DOHH2 (cell line): ENCODE measurements around the gene PRR20D.
"Not testable (repeated sequence)": the region's sequence is repeated elsewhere in the genome, so short reads cannot be mapped to it uniquely, and the experiment has no call there.

Experiments
- H3F3A ChIP-seq: fragments of 200-600 bp; sonication (generic), shearing (Covaris generic); 2 replicates; pipeline ENCODE4 v1.6.0; 2016; ENCODE audit warnings: antibody characterized with exemption, mild to moderate bottlenecking; ENCODE audit not compliant: control insufficient read depth, insufficient read depth
- H3K27ac ChIP-seq: fragments of 200-600 bp; sonication (generic); 2 replicates; pipeline ENCODE4 v1.5.1; 2014; ENCODE audit warnings: low read depth, mild to moderate bottlenecking, low read length, moderate library complexity
- H3K27me3 ChIP-seq: fragments of 200-600 bp; sonication (generic); 2 replicates; pipeline ENCODE4 v1.6.1; 2014; ENCODE audit warnings: mild to moderate bottlenecking, low read length, mixed read lengths; ENCODE audit not compliant: control insufficient read depth
- H3K36me3 ChIP-seq: fragments of 200-600 bp; sonication (generic); 2 replicates; pipeline ENCODE4 v1.6.1; 2014; ENCODE audit warnings: mild to moderate bottlenecking, low read length, moderate library complexity, mixed read lengths; ENCODE audit not compliant: control insufficient read depth
- H3K4me1 ChIP-seq: fragments of 200-600 bp; sonication (generic); 2 replicates; pipeline ENCODE4 v1.6.1; 2014; ENCODE audit warnings: mild to moderate bottlenecking, low read length, mixed read lengths; ENCODE audit not compliant: control insufficient read depth
- H3K4me2 ChIP-seq: fragments of 200-600 bp; sonication (generic); 2 replicates; pipeline ENCODE4 v1.6.0; 2014; ENCODE audit warnings: mild to moderate bottlenecking, low read length, moderate library complexity
- H3K4me3 ChIP-seq: fragments of 200-600 bp; sonication (generic); 2 replicates; pipeline ENCODE4 v1.5.1; 2014; ENCODE audit warnings: mild to moderate bottlenecking, low read length, mixed read lengths
- H3K79me2 ChIP-seq: fragments of 200-600 bp; sonication (generic); 2 replicates; pipeline ENCODE4 v1.6.1; 2014; ENCODE audit warnings: mild to moderate bottlenecking, low read length, mixed read lengths; ENCODE audit not compliant: control insufficient read depth
- H3K9me2 ChIP-seq: fragments of 200-600 bp; sonication (generic); replicated peaks from 2 replicates; pipeline ENCODE4 v1.6.1; 2014; ENCODE audit warnings: mild to moderate bottlenecking, low read length, mixed read lengths; ENCODE audit not compliant: control insufficient read depth
- H3K9me3 ChIP-seq: fragments of 200-600 bp; sonication (generic); 2 replicates; pipeline ENCODE4 v1.6.1; 2014; ENCODE audit warnings: antibody characterized with exemption, low read length, mixed read lengths; ENCODE audit not compliant: control insufficient read depth, insufficient read depth
- H4K20me1 ChIP-seq: fragments of 200-600 bp; sonication (generic); 2 replicates; pipeline ENCODE4 v1.6.0; 2014; ENCODE audit warnings: low read depth, mild to moderate bottlenecking, antibody characterized with exemption, low read length, moderate library complexity; ENCODE audit not compliant: control insufficient read depth, insufficient read depth
- CTCF ChIP-seq: fragments of 200-600 bp; sonication (generic); IDR thresholded peaks from one replicate; pipeline ENCODE4 v1.5.1; 2014; ENCODE audit warnings: antibody characterized with exemption, mild to moderate bottlenecking, low read depth, low read length; ENCODE audit not compliant: poor library complexity, severe bottlenecking
- EZH2phosphoT487 ChIP-seq: fragments of 200-600 bp; sonication (generic); IDR thresholded peaks from 2 replicates; pipeline ENCODE4 v1.6.1; 2017; ENCODE audit warnings: borderline replicate concordance, mild to moderate bottlenecking, antibody characterized with exemption, low read length, moderate library complexity, mixed read lengths

PRR20D gene

GRCh38 chr13:57160332-57160731 is at the start of gene PRR20D:
Gene PRR20D, plus strand, starts transcription at chr13:57160632. Its CDS starts 387 bp downstream, at chr13:57161019.
- H3K27me3 ChIP-seq, H3F3A ChIP-seq, H3K4me3 ChIP-seq, H3K9me2 ChIP-seq, H3K27ac ChIP-seq, H3K36me3 ChIP-seq, H3K4me1 ChIP-seq, H3K4me2 ChIP-seq, H3K9me3 ChIP-seq, H3K79me2 ChIP-seq, H4K20me1 ChIP-seq: not testable (repeated sequence)

DNA sequence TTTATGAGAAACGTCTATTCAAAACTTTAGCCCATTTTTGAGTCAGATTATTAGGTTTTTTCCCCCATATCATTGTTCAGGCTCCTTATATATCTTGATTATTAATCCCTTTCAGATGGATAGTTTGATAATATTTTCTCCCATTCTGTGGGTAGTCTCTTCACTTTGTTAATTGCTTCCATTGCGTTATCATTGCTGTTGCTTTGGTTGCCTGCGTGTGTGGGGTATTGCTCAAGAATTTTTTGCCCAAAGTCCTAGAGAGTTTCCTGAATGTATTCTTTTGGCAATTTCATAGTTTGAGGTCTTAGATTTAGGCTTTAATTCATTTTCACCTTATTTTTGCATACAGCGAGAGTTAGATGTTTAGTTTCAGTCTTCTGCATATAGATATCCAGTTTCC is 45.5 kb upstream of the PRR20D start:
- Histone ChIP-seq H3K4me2 (no peak overlapping the region), H3K36me3 (no peaks in the 10 kb centered on the region), H3K9me2 (no peaks in the 10 kb centered on the region), H3K27ac (no peak overlapping the region), H3K9me3 (peaks cover 3% of the 10 kb centered on the region; the same call in 1 of the 2 replicates), H3K4me1 (no peaks in the 10 kb centered on the region), H3K4me3 (no peak overlapping the region), H3F3A (no peaks in the 10 kb centered on the region), H4K20me1 (no peaks in the 10 kb centered on the region), H3K27me3 (no peaks in the 10 kb centered on the region), H3K79me2 (no peaks in the 10 kb centered on the region)
- no peak for TF ChIP-seq CTCF
- TF ChIP-seq EZH2phosphoT487 = no peak

- H3K36me3 ChIP-seq = no peaks in the 10 kb centered on the region
- H3F3A ChIP-seq = no peaks in the 10 kb centered on the region
- no peaks in the 10 kb centered on the region for H3K9me2 ChIP-seq
- H3K9me3 ChIP-seq = no peaks in the 10 kb centered on the region
- H3K79me2 ChIP-seq = no peaks in the 10 kb centered on the region
- no peak overlapping the region for H3K4me3 ChIP-seq
- H4K20me1 ChIP-seq = no peaks in the 10 kb centered on the region
- no peak overlapping the region for H3K27ac ChIP-seq
- H3K4me2 ChIP-seq = no peak overlapping the region
- no peaks in the 10 kb centered on the region for H3K27me3 ChIP-seq
- no peaks in the 10 kb centered on the region for H3K4me1 ChIP-seq
- no peak for TF ChIP-seq EZH2phosphoT487
- no peak for TF ChIP-seq CTCF
Measured at GRCh38 chr13:57123681-57124080, 36.8 kb upstream of the PRR20D start.

- Histone ChIP-seq H3K4me1 (no peaks in the 10 kb centered on the region), H3K4me3 (no peak overlapping the region)
- TF ChIP-seq CTCF (no peak), EZH2phosphoT487 (no peak)
Measured at GRCh38 chr13:57128909-57129308, 31.5 kb upstream of the PRR20D start.

More at GRCh38 chr13:57128909-57129308, 31.5 kb upstream of the PRR20D start:
- Histone ChIP-seq H3F3A (no peaks in the 10 kb centered on the region), H3K27me3 (no peaks in the 10 kb centered on the region), H3K9me2 (no peaks in the 10 kb centered on the region), H3K27ac (no peak overlapping the region), H3K79me2 (no peaks in the 10 kb centered on the region), H3K36me3 (no peaks in the 10 kb centered on the region), H4K20me1 (no peaks in the 10 kb centered on the region), H3K4me2 (no peak overlapping the region), H3K9me3 (no peaks in the 10 kb centered on the region)
